ENCODE data around the gene DDX39B. TPM values are rescaled to one million over a fixed set of nuclear protein-coding genes. Genes with fewer than 3 reads are reported as not detected.

DDX39B gene
- total RNA-seq, 1 donor from 2014 or later: 336 TPM

DNA sequence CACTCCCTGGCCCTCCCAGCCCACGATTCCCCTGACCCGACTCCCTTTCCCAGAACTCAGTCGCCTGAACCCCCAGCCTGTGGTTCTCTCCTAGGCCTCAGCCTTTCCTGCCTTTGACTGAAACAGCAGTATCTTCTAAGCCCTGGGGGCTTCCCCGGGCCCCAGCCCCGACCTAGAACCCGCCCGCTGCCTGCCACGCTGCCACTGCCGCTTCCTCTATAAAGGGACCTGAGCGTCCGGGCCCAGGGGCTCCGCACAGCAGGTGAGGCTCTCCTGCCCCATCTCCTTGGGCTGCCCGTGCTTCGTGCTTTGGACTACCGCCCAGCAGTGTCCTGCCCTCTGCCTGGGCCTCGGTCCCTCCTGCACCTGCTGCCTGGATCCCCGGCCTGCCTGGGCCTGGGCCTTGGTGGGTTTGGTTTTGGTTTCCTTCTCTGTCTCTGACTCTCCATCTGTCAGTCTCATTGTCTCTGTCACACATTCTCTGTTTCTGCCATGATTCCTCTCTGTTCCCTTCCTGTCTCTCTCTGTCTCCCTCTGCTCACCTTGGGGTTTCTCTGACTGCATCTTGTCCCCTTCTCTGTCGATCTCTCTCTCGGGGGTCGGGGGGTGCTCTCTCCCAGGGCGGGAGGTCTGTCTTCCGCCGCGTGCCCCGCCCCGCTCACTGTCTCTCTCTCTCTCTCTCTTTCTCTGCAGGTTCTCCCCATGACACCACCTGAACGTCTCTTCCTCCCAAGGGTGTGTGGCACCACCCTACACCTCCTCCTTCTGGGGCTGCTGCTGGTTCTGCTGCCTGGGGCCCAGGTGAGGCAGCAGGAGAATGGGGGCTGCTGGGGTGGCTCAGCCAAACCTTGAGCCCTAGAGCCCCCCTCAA is 30.5 kb upstream of the DDX39B start, which contains the start of gene LTA:
TSS of gene LTA (plus strand) at position 249 of the 871 bp plus-strand sequence. CDS start at position 703, 454 bp downstream.
- peak within 1 kb of the TSS; percentile 13 for H3K27ac Mint-ChIP-seq (ENCODE audit: unreplicated experiment)
- H3K9me3 Mint-ChIP-seq (ENCODE audit: unreplicated experiment): no peaks in the 10 kb centered on the region
- H3K4me1 Mint-ChIP-seq (ENCODE audit: unreplicated experiment): peaks cover 15% of the 10 kb centered on the region
- peaks cover 9% of the 10 kb centered on the region for H3K27me3 Mint-ChIP-seq (ENCODE audit: unreplicated experiment)
- H3K4me3 Mint-ChIP-seq (ENCODE audit: unreplicated experiment): no peak within 1 kb of the TSS
- DNase-seq (ENCODE audit: low spot score): no peak
- no peaks in the 10 kb centered on the region for H3K36me3 Mint-ChIP-seq (ENCODE audit: low read depth, unreplicated experiment)
- no peak for TF ChIP-seq CTCF (IDR thresholded peaks at IDR 0.05; ENCODE audit: unreplicated experiment)

DNA sequence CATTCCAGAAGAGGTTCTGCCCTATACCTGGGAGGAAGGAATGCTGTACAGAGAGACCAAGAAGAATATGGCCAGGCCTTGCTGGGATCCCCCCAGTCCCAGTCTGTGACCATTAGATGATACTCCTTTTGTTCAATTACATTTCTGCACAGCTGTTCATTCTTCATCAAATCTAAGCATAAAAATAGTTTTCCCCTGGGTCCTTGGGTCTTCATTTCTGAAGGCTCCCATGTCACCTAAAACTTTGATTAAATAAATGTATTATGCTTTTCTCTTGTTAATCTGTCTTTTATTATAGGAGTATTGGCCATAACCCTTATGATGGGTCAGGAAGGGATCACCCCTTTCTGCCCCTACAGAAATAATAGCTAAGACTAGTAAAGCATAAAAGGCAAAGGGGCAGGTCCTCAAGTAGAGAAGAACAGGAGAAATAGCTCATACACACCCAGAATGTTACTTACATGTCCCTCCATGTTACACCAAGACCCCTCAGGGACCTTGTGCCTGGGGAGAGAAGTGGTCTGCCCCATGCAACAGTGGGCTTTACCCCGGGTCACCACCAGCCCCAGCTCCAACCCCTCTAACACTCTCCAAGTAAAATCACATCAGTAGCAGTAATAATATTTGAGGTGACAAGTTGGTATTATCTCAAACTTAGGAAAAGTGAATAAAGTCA is 28.2 kb upstream of the DDX39B start:
- no peak for TF ChIP-seq CTCF (IDR thresholded peaks at IDR 0.05; ENCODE audit: unreplicated experiment)
- no peaks in the 10 kb centered on the region for H3K9me3 Mint-ChIP-seq (ENCODE audit: unreplicated experiment)
- no peak overlapping the region for H3K4me3 Mint-ChIP-seq (ENCODE audit: unreplicated experiment)
- no peak overlapping the region for H3K27ac Mint-ChIP-seq (ENCODE audit: unreplicated experiment)
- H3K4me1 Mint-ChIP-seq (ENCODE audit: unreplicated experiment): peaks cover 14% of the 10 kb centered on the region
- peaks cover 5% of the 10 kb centered on the region for H3K27me3 Mint-ChIP-seq (ENCODE audit: unreplicated experiment)
- H3K36me3 Mint-ChIP-seq (ENCODE audit: low read depth, unreplicated experiment): no peaks in the 10 kb centered on the region
- DNase-seq (ENCODE audit: low spot score): no peak

- H3K27me3 Mint-ChIP-seq (ENCODE audit: unreplicated experiment): peaks cover 11% of the 10 kb centered on the region
Observed at GRCh38 chr6:31568537-31568961, 26.7 kb upstream of the DDX39B start.

DNA sequence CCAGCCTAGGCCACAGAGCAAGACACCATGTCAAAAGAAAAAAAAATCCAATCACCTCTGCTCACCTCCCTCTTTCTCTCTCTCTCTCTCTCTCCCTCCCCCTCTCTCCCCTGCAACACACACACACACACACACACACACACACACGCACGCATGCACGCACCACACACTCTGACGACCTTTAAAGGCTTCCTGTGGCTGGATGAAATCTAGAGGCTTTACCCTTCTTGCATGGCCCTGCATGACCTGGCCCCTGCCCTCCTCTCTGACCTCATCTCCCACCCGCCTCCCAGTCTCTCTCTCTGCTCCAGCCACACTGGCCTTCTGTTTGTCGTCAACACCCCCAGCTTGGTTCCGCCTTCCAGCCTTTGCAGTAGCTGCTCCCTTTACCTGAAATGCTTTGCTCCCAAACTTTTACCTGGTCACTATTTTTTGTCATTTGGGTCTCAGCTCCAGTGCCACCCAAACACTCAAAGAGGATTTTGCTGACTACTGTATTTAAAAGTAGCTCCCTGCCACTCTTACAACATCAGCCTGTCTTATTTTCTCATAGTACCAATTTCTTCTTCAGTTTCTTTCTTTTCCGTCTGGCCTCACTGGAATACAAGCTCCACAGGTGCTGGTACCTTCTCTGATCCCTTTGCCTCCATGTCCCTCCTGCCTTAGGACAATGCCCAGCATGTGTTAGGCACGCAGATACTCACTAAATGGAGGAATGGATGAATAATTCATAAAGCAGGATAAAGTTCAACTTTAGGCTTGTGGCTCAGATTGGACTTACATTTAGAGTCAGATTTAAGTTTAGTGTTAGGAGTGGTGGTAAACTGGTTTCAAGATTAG is 25.9 kb upstream of the DDX39B start:
- no peak for DNase-seq (ENCODE audit: low spot score)
- Mint-ChIP-seq H3K27me3 (ENCODE audit: unreplicated experiment) (peaks cover 11% of the 10 kb centered on the region), H3K9me3 (ENCODE audit: unreplicated experiment) (no peaks in the 10 kb centered on the region), H3K27ac (ENCODE audit: unreplicated experiment) (no peak overlapping the region), H3K4me1 (ENCODE audit: unreplicated experiment) (peaks cover 3% of the 10 kb centered on the region), H3K4me3 (ENCODE audit: unreplicated experiment) (no peak overlapping the region), H3K36me3 (ENCODE audit: low read depth, unreplicated experiment) (no peaks in the 10 kb centered on the region)
- TF ChIP-seq CTCF (IDR thresholded peaks at IDR 0.05; ENCODE audit: unreplicated experiment): no peak

More at GRCh38 chr6:31568537-31568961, 26.7 kb upstream of the DDX39B start:
- Mint-ChIP-seq H3K36me3 (ENCODE audit: low read depth, unreplicated experiment) (no peaks in the 10 kb centered on the region), H3K27ac (ENCODE audit: unreplicated experiment) (no peak overlapping the region), H3K9me3 (ENCODE audit: unreplicated experiment) (no peaks in the 10 kb centered on the region), H3K4me3 (ENCODE audit: unreplicated experiment) (no peak overlapping the region), H3K4me1 (ENCODE audit: unreplicated experiment) (peaks cover 3% of the 10 kb centered on the region)
- DNase-seq (ENCODE audit: low spot score): no peak
- no peak for TF ChIP-seq CTCF (IDR thresholded peaks at IDR 0.05; ENCODE audit: unreplicated experiment)

Measured in endothelial cell (in vitro differentiated cells).